ENCODE data around the gene IKZF4. TPM values are rescaled to one million over a fixed set of nuclear protein-coding genes. Genes with fewer than 3 reads are reported as not detected.
A peak's percentile ranks its signal among the peaks of the same experiment; 100 is the strongest.

Gene IKZF4
- total RNA-seq (2021; fragmentation: NEBNext Ultra II Directional; extraction: Animal tissue kit (Norgen Biotek cat#: 25700)), result 12.5 and 13.3 TPM in 2 replicates
- polyA plus RNA-seq (2011; rRNA removed), result 8.0 and 12.9 TPM in 2 replicates
- polyA plus RNA-seq (2011; cell fraction: cytosol; rRNA removed), result 6.9 TPM
- polyA plus RNA-seq (2011; cell fraction: nucleus; rRNA removed), result 23.0 TPM
- 8.7 to 11.2 TPM (median 9.7 TPM) in 4 replicates for polyA plus RNA-seq (2012, experiment 1 of 2)
- 5.1 TPM for polyA plus RNA-seq (2012, experiment 2 of 2)
- polyA plus RNA-seq (2013, experiment 1 of 2), result 8.4 TPM
- 7.2 TPM for polyA plus RNA-seq (2013, experiment 2 of 2)
- 10.9 and 12.9 TPM in 2 replicates for polyA minus RNA-seq (2011; rRNA and poly(A)+ RNA removed)
- polyA minus RNA-seq (2011; cell fraction: cytosol; rRNA and poly(A)+ RNA removed), result 8.5 TPM
- polyA minus RNA-seq (2011; cell fraction: nucleus; rRNA and poly(A)+ RNA removed), result 7.0 TPM
- long read RNA-seq, experiment 1, partial matches to known transcripts, result 0 of 13 reads
- long read RNA-seq, experiment 1, other reads (novel, unspliced or antisense), result 13 of 13 reads
- long read RNA-seq, experiment 2, partial matches to known transcripts, result 0 of 4 reads
- long read RNA-seq, experiment 2, other reads (novel, unspliced or antisense), result 4 of 4 reads

GRCh38 chr12:56020423-56021184 is at the start of gene IKZF4:
Gene IKZF4, plus strand, starts transcription at chr12:56021043. Its CDS starts 451 bp downstream, at chr12:56021494.
- peak within 1 kb of the TSS; percentile 71; the same call in 1 of the 2 replicates for H2AK5ac ChIP-seq (ENCODE audit: low read depth, low read length)
- peak within 1 kb of the TSS; percentile 86; the same call in 1 of the 2 replicates for H2BK20ac ChIP-seq (ENCODE audit: low read length)
- no peaks in the 10 kb centered on the region for H3K79me2 ChIP-seq (ENCODE audit: control insufficient read depth in 1 of 2, insufficient read depth in 2 of 2, low read length in 2 of 2)
- FAIRE-seq (no peak), DNase-seq (ENCODE audit: low read depth in 1 of 2, low spot score in 2 of 2) (peak in 1 of 2 experiments; percentile 81)
- peak within 1 kb of the TSS; percentile 54 for H3K14ac ChIP-seq (ENCODE audit: insufficient read length)
- H2AFZ ChIP-seq (ENCODE audit: low read length), result peak within 1 kb of the TSS; percentile 24; the same call in 1 of the 2 replicates
- H4K20me1 ChIP-seq (replicated peaks in 1 of 2; ENCODE audit: control insufficient read depth in 1 of 2, insufficient read depth in 2 of 2, low read length in 2 of 2), result no peaks in the 10 kb centered on the region
- no peak within 1 kb of the TSS for H3K23ac ChIP-seq (ENCODE audit: insufficient read length)
- H3K9ac ChIP-seq (replicated peaks in 1 of 4; ENCODE audit: extremely low read depth in 1 of 4, low read depth in 3 of 4, low read length in 3 of 4), result peak within 1 kb of the TSS in 3 of 4 experiments; percentile 44 to 78 (median 71); a peak in 6 of 7 replicates
- H3K4me2 ChIP-seq (ENCODE audit: insufficient read depth in 1 of 2, low read depth in 2 of 2, low read length in 2 of 2), result peak within 1 kb of the TSS; percentile 78 to 92
- no peaks in the 10 kb centered on the region for H3K9me3 ChIP-seq (ENCODE audit: insufficient read depth in 2 of 2, low read depth in 1 of 2, low read length in 1 of 2)
- no peaks in the 10 kb centered on the region for H3K27me3 ChIP-seq (replicated peaks in 1 of 4; ENCODE audit: control insufficient read depth in 3 of 4, extremely low read depth in 1 of 4, insufficient read depth in 3 of 4, low read length in 3 of 4)
- H3K56ac ChIP-seq (replicated peaks; ENCODE audit: insufficient read length, low read depth, low read length), result peak within 1 kb of the TSS; percentile 59
- peak within 1 kb of the TSS; percentile 97 for H4K91ac ChIP-seq (replicated peaks; ENCODE audit: insufficient read length, low read length)
- H2BK15ac ChIP-seq (ENCODE audit: low read length), result peak within 1 kb of the TSS; percentile 84; the same call in 1 of the 2 replicates
- H3K4me1 ChIP-seq (replicated peaks in 1 of 4; ENCODE audit: control insufficient read depth in 3 of 4, insufficient read depth in 4 of 4, low read length in 3 of 4), result peaks cover 8 to 25% (median 16%) of the 10 kb centered on the region in 4 experiments
- ChIA-PET CTCF (ENCODE audit: partially characterized antibody) (interaction anchor here (1.3 to 18.1 kb wide), 4 partner anchors 9 to 25 kb away, joined by 4 to 256 read pairs (median 19); partner anchors contain the start of gene SUOX), POLR2A (ENCODE audit: partially characterized antibody) (interaction anchor here (0.7 to 6.3 kb wide), 17 partner anchors 9 to 265 kb away, joined by 3 to 82 read pairs (median 5); partner anchors contain the start of genes ERBB3, ORMDL2, PA2G4 and PYM1)
- peak within 1 kb of the TSS; percentile 80 for H3K4ac ChIP-seq (replicated peaks; ENCODE audit: insufficient read length, low read depth, low read length)
- peak within 1 kb of the TSS; percentile 30 for H2BK120ac ChIP-seq (replicated peaks; ENCODE audit: low read depth, low read length)
- H4K8ac ChIP-seq (ENCODE audit: extremely low read depth, insufficient read depth, low read length), result peak within 1 kb of the TSS; percentile 81
- peak within 1 kb of the TSS; percentile 92 for H2BK5ac ChIP-seq (ENCODE audit: low read depth, low read length)
- peak within 1 kb of the TSS; percentile 89 for H2BK12ac ChIP-seq (ENCODE audit: low read depth, low read length)
- peak within 1 kb of the TSS; percentile 92 for H4K5ac ChIP-seq (ENCODE audit: insufficient read length, low read depth, low read length)
- peaks cover 0 to 13% (median 2%) of the 10 kb centered on the region in 4 experiments; a peak in 4 of 8 replicates for H3K36me3 ChIP-seq (ENCODE audit: control insufficient read depth in 2 of 4, insufficient read depth in 4 of 4, low read length in 3 of 4)
- no peaks in the 10 kb centered on the region; the same call in 1 of the 2 replicates for H3K79me1 ChIP-seq (ENCODE audit: low read depth, low read length)
- 8% methylated on average over 8 of the region's 10 CpGs; no CpG with 5 or more reads in 1 of the 2 experiments for WGBS, 2 experiments (ENCODE audit: extremely low coverage in 1 of 2, insufficient coverage in 1 of 2, insufficient read length in 1 of 2, insufficient replicate concordance in 2 of 2, low coverage in 1 of 2, low lambda C conversion rate in 2 of 2, missing lambda C conversion rate in 1 of 2)
- H3K4me3 ChIP-seq (ENCODE audit: extremely low read depth in 1 of 4, insufficient read depth in 2 of 4, low read depth in 3 of 4, low read length in 4 of 4), result peak within 1 kb of the TSS; percentile 37 to 60 (median 52)
- H3K23me2 ChIP-seq (ENCODE audit: low read depth, low read length), result peaks cover 12% of the 10 kb centered on the region
- peak within 1 kb of the TSS; percentile 76 for H3K18ac ChIP-seq (ENCODE audit: extremely low read depth, low read length)
- H3K27ac ChIP-seq (ENCODE audit: low read depth, low read length), result peak within 1 kb of the TSS; percentile 73
- TF ChIP-seq CEBPB (IDR thresholded peaks at IDR 0.05; ENCODE audit: low read depth, low read length) (no peak), SP1 (IDR thresholded peaks at IDR 0.05; ENCODE audit: low read depth, low read length) (peak; percentile 47; the same call in 1 of the 2 replicates), TAF1 (IDR thresholded peaks at IDR 0.05; ENCODE audit: low read depth, low read length) (peak; percentile 83), E2F6 (IDR thresholded peaks at IDR 0.05) (no peak), SIN3A (conservative IDR thresholded peaks at IDR 0.05 in 1 of 2, IDR thresholded peaks at IDR 0.05 in 1 of 2; ENCODE audit: low read depth in 1 of 2, low read length in 2 of 2) (peak; percentile 43 to 76; a peak in 2 of 4 replicates), ASH2L (IDR thresholded peaks at IDR 0.05; ENCODE audit: low read length) (peak; percentile 66), CHD2 (IDR thresholded peaks at IDR 0.05; ENCODE audit: low read length) (no peak), TBP (IDR thresholded peaks at IDR 0.05; ENCODE audit: low read depth, low read length) (peak; percentile 52)

Data from H1 (cell line).